BJ (cell line): ENCODE results near the gene RAB11FIP4. TPM values are rescaled to one million over a fixed set of nuclear protein-coding genes. Genes with fewer than 3 reads are reported as not detected.
A peak's percentile ranks its signal among the peaks of the same experiment; 100 is the strongest.

Source experiments
- CTCF ChIA-PET: fragments of 350-600 bp; formaldehyde crosslinking; extraction: SDS; loops from one replicate; lab custom pipeline; 2021; ENCODE audit warnings: antibody characterized with exemption, inconsistent platforms; lab: Yijun Ruan, JAX
- POLR2A ChIA-PET: fragments of 300-600 bp; sonication (Branson Sonifier 250); formaldehyde crosslinking; extraction: SDS; loops from one replicate; lab custom pipeline; 2021; ENCODE audit warnings: antibody characterized with exemption; lab: Charles Lee
- DNase-seq: peaks from one replicate; pipeline ENCODE4 v3.0.0-alpha.2; 2011; ENCODE audit warnings: low read depth
- H3K27me3 ChIP-seq: 2 replicates; pipeline ENCODE4 v1.6.0; 2011; ENCODE audit warnings: low read length; ENCODE audit not compliant: control insufficient read depth, insufficient read depth
- H3K36me3 ChIP-seq: 2 replicates; pipeline ENCODE4 v1.5.1; 2011; ENCODE audit warnings: low read length; ENCODE audit not compliant: control insufficient read depth, insufficient read depth
- H3K4me3 ChIP-seq: 2 replicates; pipeline ENCODE4 v1.5.1; 2011; ENCODE audit warnings: low read depth, mild to moderate bottlenecking, control low read depth, low read length
- CTCF ChIP-seq: IDR thresholded peaks from 2 replicates; pipeline ENCODE4 v1.5.1; 2011; ENCODE audit warnings: low read depth, mild to moderate bottlenecking, control low read depth, inconsistent platforms, low read length, moderate library complexity; ENCODE audit not compliant: insufficient read depth
- polyA plus RNA-seq: library from polyadenylated mRNA; depleted of rRNA; stranded (reverse); fragments of >200 nt; gene quantifications from 2 replicates; pipeline ENCODE4 v1.2.3, GENCODE V29; 2011

Gene RAB11FIP4
- polyA plus RNA-seq, 1 experiment = 0.15 TPM

- no peak for DNase-seq
- H3K4me3 ChIP-seq = peak overlapping the region; percentile 27
- peaks cover 18% of the 10 kb centered on the region for H3K27me3 ChIP-seq
- ChIA-PET POLR2A (no interaction called here), CTCF (interaction anchor here (1.4 kb wide), 1 partner anchor 20 kb away, joined by 4 read pairs; no protein-coding TSS in a partner anchor)
- TF ChIP-seq CTCF = no peak
- no peaks in the 10 kb centered on the region for H3K36me3 ChIP-seq
Measured at GRCh38 chr17:31390748-31391495, 553 bp upstream of the RAB11FIP4 start.

- no peaks in the 10 kb centered on the region for H3K36me3 ChIP-seq
- ChIA-PET POLR2A (no interaction called here), CTCF (no interaction called here)
- no peak for TF ChIP-seq CTCF
- H3K4me3 ChIP-seq = no peak overlapping the region; the same call in 1 of the 2 replicates
- DNase-seq = no peak
- H3K27me3 ChIP-seq = peaks cover 21% of the 10 kb centered on the region
Measured at GRCh38 chr17:31392002-31392855, 754 bp downstream of the RAB11FIP4 start.

GRCh38 chr17:31392856-31393748 lies 1.6 kb downstream of the RAB11FIP4 start:
- CTCF ChIA-PET = no interaction called here
- POLR2A ChIA-PET = no interaction called here

GRCh38 chr17:31393749-31394146 lies 2.3 kb downstream of the RAB11FIP4 start:
- Histone ChIP-seq H3K36me3 (no peaks in the 10 kb centered on the region), H3K4me3 (no peak overlapping the region), H3K27me3 (peaks cover 21% of the 10 kb centered on the region)
- CTCF ChIA-PET = no interaction called here
- TF ChIP-seq CTCF = no peak
- DNase-seq = no peak
- POLR2A ChIA-PET = no interaction called here

More at GRCh38 chr17:31392856-31393748, 1.6 kb downstream of the RAB11FIP4 start:
- Histone ChIP-seq H3K4me3 (no peak overlapping the region), H3K27me3 (peaks cover 21% of the 10 kb centered on the region), H3K36me3 (no peaks in the 10 kb centered on the region)
- DNase-seq = no peak
- TF ChIP-seq CTCF = no peak
